Mesenteric fat pad (tissue), 1 donor: Measurements from ENCODE around the gene ST6GALNAC6. TPM values are rescaled to one million over a fixed set of nuclear protein-coding genes. Genes with fewer than 3 reads are reported as not detected.

Experiments
- DNase-seq: peaks from one replicate; pipeline ENCODE4 v3.0.0-alpha.2; 2020; ENCODE audit warnings: low spot score
- long read RNA-seq: library from polyadenylated mRNA; unstranded; transcript quantifications from one replicate; pipeline ENCODE4 v2.0.0, GENCODE V29; 2020
- total RNA-seq: library from RNA; stranded (reverse); fragmentation: NEBNext Ultra II Directional; extraction: Animal tissue kit (Norgen Biotek cat#: 25700); gene quantifications from one replicate; pipeline ENCODE4 v1.2.1, GENCODE V29; 2021
- donor health status: DM: yes; HTN: yes; CAD: no.

ST6GALNAC6 gene, protein sequence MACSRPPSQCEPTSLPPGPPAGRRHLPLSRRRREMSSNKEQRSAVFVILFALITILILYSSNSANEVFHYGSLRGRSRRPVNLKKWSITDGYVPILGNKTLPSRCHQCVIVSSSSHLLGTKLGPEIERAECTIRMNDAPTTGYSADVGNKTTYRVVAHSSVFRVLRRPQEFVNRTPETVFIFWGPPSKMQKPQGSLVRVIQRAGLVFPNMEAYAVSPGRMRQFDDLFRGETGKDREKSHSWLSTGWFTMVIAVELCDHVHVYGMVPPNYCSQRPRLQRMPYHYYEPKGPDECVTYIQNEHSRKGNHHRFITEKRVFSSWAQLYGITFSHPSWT
- total RNA-seq: 109 TPM
- long read RNA-seq, transcript ST6GALNAC6-205 (7 exons, 2,460 nt): major isoform, 49 of 134 reads
- long read RNA-seq, transcript ST6GALNAC6-204 (6 exons, 2,406 nt): minor isoform, 40 of 134 reads
- long read RNA-seq, partial matches to known transcripts: 12 of 134 reads
- long read RNA-seq, other reads (novel, unspliced or antisense): 18 of 134 reads

DNA sequence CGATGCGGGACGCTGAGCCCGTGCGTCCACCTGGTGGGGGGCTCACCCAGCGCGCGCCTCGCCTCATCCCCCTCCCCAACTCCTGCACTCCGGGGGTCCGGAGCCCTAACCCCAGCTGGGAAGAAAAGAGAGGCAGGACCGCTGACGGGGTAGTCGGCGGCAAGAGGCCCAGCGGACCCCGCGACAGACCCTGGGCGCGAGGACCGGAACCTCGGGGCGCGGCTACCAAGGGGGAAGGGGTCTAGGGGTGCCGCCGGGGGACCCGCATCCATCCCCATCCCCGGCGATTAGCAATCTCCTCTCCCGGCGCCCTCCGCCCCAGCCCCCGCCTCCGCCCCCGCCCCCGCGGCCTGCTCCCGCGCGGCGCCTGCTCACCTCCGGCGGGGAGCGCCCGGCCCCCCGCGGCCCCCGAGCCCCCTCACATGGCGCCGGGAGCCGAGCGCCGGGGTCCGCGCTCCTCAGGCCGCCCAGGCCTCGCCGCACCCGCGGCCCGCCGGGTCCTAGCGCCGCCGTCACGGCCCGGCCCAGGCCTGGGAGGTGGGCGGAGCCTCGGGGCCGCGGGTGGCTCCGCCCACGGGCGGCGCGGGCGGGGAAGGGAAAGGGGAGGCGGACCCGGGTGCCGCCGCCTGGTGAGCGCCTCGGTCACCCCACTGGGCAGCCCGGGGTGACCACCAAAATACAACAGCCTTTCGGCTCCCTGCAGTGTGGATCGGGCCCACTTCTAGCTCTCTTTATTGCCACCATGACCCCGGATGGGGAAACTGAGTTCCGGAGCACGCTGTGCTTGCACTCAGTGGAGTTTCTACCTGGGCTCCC, at the start of gene ST6GALNAC6:
Gene ST6GALNAC6, minus strand, starts transcription at position 476 of the 816 bp plus-strand sequence. CDS start 1,622 bp downstream, outside the sequence.
- DNase-seq: no peak

DNA sequence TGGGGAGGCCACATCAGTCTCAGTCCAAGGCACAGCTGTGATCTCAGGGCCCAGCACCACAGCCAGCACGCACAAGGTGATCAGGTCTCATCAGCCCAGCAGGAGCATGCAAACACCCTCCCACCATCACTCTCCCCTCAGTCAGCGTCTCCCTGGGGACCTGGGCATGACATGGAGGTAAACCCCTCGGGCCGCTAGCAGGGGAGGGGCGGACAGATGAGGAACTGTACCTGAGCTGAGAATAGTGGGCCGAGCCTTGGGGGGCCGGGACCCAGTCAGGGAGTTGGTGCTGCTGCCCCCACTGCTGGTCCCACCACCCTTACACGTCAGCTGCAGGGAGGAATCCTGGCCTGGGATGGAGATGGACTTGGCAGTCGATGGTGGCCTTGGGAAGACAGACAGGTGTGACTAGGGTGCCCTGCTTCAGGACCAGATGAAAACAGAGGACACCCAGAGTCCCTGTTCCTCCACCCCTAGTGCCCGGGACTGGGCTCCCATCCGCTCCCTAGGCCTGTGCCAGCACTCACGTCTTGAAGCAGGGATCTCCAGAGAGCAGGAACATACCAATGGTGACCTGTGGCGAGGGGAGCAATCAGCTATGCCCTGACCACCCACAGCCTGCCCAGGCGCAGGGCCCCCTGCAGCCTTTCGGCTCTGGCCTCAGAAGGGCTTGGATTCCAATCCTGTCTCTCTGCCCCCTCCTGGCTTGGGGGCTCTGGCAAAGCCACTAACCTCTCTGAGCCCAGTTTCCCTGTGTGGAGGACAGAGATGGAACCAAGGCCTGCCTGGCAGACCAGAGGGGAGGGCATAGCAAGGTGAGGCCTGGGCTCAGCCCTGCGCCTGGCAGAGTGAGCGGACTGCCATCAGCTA, 48.7 kb upstream of the ST6GALNAC6 start:
- DNase-seq: no peak

DNA sequence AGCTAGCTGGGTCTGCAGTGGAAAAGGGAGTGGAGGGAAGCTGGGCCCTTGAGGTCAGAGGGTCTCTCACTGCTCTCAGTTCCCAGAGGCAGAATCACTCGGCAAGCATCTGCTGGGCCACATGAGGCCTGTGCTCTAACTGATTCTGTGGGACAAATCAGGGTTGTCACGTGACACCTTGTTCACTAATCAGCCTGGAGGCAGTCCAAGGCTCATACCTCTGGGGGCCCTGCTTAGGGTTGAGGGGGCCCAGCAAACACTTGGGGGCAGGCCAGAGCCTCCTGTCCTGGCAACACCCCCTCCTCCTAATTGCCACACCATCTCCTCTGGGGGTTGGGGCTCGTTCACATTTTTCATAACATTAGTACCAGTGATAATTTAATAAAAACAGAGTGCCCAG, 47.3 kb upstream of the ST6GALNAC6 start:
- DNase-seq: no peak

- DNase-seq: no peak
These were observed 46.5 kb upstream of the ST6GALNAC6 start for GRCh38 chr9:127945942-127946341.

GRCh38 chr9:127945338-127945737, 45.9 kb upstream of the ST6GALNAC6 start:
- no peak for DNase-seq

DNA sequence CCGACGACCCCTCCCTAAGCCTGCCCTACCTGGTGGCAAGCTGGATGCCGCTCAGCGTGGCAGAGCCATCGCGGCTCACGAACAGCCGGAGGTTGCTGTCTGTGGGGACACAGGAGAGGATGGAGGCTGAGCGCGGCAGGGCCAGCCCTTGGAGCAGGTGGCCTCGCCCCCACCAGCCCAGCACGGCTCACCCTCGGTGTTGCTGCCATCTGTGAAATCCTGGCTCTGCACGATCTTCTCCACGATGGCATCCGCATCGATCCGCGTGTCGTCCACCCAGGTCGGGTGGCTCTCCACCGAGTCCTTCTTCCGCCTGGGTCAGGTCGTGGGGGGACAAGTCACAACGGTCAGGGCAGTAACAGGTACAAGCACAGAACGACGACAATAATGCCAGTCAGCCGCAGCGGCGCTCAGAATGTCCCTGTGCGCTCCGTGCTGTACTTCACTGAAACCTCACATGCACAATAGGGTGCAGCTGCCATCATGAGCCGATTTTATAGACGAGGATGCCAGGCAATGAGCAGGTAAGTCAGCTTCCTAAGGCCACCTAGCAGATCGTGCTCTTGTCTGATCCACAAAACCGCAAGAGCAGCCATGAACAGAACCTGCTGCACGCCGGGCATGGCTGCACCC, 45.3 kb upstream of the ST6GALNAC6 start:
- DNase-seq: no peak

GRCh38 chr9:127943731-127944144, 44.3 kb upstream of the ST6GALNAC6 start:
- DNase-seq: peak; percentile 95

DNA sequence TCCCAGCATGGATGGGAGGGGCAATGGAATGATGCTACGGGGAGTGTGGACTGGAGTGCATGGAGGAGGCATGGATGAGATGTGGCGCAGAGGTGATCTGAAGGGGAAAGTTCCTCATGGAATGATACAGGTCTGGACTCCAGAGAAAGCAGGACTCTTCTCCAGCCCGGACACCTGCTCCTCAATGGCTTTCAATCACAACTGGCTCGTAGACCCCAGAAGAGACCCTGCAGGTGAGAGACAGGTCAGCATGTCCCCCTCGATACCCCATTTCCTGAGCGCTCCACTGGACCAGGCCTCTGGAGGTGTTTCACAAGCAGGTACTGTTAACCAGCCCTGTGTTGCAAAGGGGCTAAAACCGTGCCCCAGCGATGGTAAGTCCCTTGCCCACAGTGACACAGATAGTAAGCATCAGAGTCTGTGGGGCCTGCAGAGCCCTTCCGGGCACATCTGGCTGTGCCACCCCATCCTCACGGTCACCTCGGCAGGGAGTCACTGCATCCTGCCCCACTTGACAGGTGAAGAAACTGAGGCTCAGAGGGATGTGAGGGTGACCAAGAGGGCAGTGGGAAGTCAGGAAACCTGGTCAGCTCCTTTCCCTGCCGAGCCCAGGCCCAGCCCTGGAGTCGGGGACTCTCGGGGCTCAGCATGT, 43.7 kb upstream of the ST6GALNAC6 start:
- DNase-seq: no peak

- DNase-seq: no peak
These were observed 43.0 kb upstream of the ST6GALNAC6 start for GRCh38 chr9:127942216-127943010.

DNA sequence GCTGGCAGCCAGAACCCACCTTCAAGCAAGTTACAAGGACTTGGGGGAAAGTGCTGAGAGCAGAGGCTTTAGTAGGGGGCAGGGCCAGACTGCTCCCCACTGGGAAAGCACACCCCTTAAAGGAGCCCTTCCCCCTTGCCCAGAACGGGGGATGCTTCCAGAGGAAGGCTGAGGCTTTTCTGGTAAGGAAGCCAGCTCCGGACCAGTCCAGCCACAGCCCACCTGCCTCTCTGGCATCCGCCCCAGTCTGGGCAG, 42.5 kb upstream of the ST6GALNAC6 start:
- no peak for DNase-seq

GRCh38 chr9:127941062-127941960, 41.9 kb upstream of the ST6GALNAC6 start:
- no peak for DNase-seq

DNA sequence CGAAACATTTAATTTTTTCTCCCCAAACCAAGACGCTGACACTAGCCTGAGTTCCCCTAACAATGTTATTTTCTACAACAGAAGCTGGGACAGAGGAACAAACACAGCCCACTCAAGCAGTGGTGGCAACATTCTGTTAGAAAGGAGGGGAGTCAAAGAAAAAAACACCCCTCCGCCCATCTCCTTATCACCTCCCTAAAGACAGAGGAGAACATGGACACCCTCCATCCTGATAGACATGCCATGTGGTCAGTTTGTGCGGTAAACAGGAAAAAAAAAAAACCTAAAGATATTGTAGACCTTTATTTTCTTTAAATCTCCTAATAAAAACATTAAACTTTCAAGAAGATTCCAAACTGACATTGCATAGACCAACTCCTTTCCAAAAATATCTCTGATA, 41.2 kb upstream of the ST6GALNAC6 start:
- DNase-seq: no peak

DNA sequence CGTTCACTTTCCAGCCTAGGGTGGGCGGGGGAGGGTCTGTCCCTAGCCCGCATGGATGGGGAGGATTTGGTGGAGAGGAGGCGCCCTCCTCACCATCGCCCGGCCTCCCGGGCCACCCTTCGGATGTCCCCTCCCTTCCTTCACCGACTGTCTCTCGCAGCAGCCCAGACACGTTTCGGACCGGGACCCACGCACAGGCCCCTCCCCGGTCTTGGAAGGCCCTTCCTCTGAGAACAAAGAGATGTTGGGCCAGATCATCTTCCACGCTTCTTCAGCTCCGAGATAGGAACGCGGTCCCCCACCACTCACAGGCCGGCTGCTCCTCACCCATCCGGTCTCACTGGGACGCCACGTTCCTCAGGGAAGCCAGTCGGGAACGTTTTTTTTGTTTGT, 38.9 kb upstream of the ST6GALNAC6 start:
- no peak for DNase-seq

GRCh38 chr9:127937388-127938297, 38.2 kb upstream of the ST6GALNAC6 start, which contains the start of gene DPM2:
DPM2 (minus strand) TSS chr9:127937854; CDS start chr9:127937820, 34 bp downstream.
- DNase-seq: peak; percentile 95

- no peak for DNase-seq
These were observed 37.6 kb upstream of the ST6GALNAC6 start for GRCh38 chr9:127937056-127937387.

- DNase-seq: no peak
These were observed 37.0 kb upstream of the ST6GALNAC6 start for GRCh38 chr9:127936347-127936852.

- no peak for DNase-seq
These were observed 36.4 kb upstream of the ST6GALNAC6 start for GRCh38 chr9:127935765-127936221.
